GM23338 (cell line): ENCODE data around the gene FAM167B. TPM values are rescaled to one million over a fixed set of nuclear protein-coding genes. Genes with fewer than 3 reads are reported as not detected.

Experiments
- ATAC-seq: fragments of 200-7000 bp; cut with Tn5 transposase; 3 replicates; pipeline ENCODE4 v1.9.1; 2020
- DNase-seq: peaks from one replicate; pipeline ENCODE4 v3.0.0-alpha.2; 2015; ENCODE audit warnings: low spot score
- H2AFZ ChIP-seq: fragments of 200-600 bp; sonication (generic); 2 replicates; pipeline ENCODE4 v1.8.0; 2016; ENCODE audit warnings: antibody characterized with exemption, mild to moderate bottlenecking, moderate library complexity
- H3F3A ChIP-seq: fragments of 200-600 bp; sonication (generic); replicated peaks from 2 replicates; pipeline ENCODE4 v1.8.0; 2017; ENCODE audit warnings: antibody characterized with exemption, mixed run types, low read depth
- H3K27ac ChIP-seq: fragments of 200-600 bp; sonication (generic); 2 replicates; pipeline ENCODE4 v1.6.1; 2016; ENCODE audit warnings: low read depth
- H3K27me3 ChIP-seq: fragments of 200-600 bp; sonication (generic); 2 replicates; pipeline ENCODE4 v1.8.0; 2016; ENCODE audit warnings: mild to moderate bottlenecking, mixed run types, moderate library complexity; ENCODE audit not compliant: insufficient read depth
- H3K36me3 ChIP-seq: fragments of 200-600 bp; sonication (generic); 2 replicates; pipeline ENCODE4 v1.8.0; 2016; ENCODE audit warnings: mild to moderate bottlenecking; ENCODE audit not compliant: insufficient read depth
- H3K4me1 ChIP-seq: fragments of 200-600 bp; sonication (generic); 2 replicates; pipeline ENCODE4 v1.8.0; 2016; ENCODE audit warnings: mild to moderate bottlenecking, moderate library complexity; ENCODE audit not compliant: insufficient read depth
- H3K4me2 ChIP-seq: fragments of 200-600 bp; sonication (generic); 2 replicates; pipeline ENCODE4 v1.7.1; 2017; ENCODE audit warnings: mixed run types
- H3K4me3 ChIP-seq: fragments of 200-600 bp; sonication (generic); 2 replicates; pipeline ENCODE4 v1.6.1; 2016; ENCODE audit warnings: mixed run types
- H3K79me2 ChIP-seq: fragments of 200-600 bp; sonication (generic); replicated peaks from 2 replicates; pipeline ENCODE4 v1.8.0; 2017; ENCODE audit warnings: mild to moderate bottlenecking; ENCODE audit not compliant: insufficient read depth
- H3K9me2 ChIP-seq: fragments of 200-600 bp; sonication (generic); 2 replicates; pipeline ENCODE4 v1.8.0; 2017; ENCODE audit not compliant: insufficient read depth
- H4K20me1 ChIP-seq: fragments of 200-600 bp; sonication (generic); replicated peaks from 2 replicates; pipeline ENCODE4 v1.8.0; 2017; ENCODE audit warnings: mild to moderate bottlenecking; ENCODE audit not compliant: insufficient read depth
- H3K27ac Mint-ChIP-seq: 2 replicates; pipeline ENCODE4 v1.8.0; 2020; ENCODE audit warnings: inconsistent platforms, mild to moderate bottlenecking, moderate library complexity, mixed read lengths
- H3K27me3 Mint-ChIP-seq: 3 replicates; pipeline ENCODE4 v1.8.0; 2022; ENCODE audit warnings: low read depth, mild to moderate bottlenecking, moderate library complexity, mixed read lengths, inconsistent platforms; ENCODE audit not compliant: insufficient read depth, poor library complexity
- H3K36me3 Mint-ChIP-seq: 3 replicates; pipeline ENCODE4 v1.8.0; 2021; ENCODE audit warnings: low read depth, mild to moderate bottlenecking, inconsistent platforms, moderate library complexity, mixed read lengths
- H3K4me1 Mint-ChIP-seq: 3 replicates; pipeline ENCODE4 v1.8.0; 2020; ENCODE audit warnings: mild to moderate bottlenecking, inconsistent platforms, mixed read lengths
- H3K4me3 Mint-ChIP-seq: 3 replicates; pipeline ENCODE4 v1.8.0; 2021; ENCODE audit warnings: moderate library complexity, mild to moderate bottlenecking, inconsistent platforms, mixed read lengths
- H3K9me3 Mint-ChIP-seq: 3 replicates; pipeline ENCODE4 v1.8.0; 2020; ENCODE audit warnings: moderate library complexity, mild to moderate bottlenecking, inconsistent platforms, mixed read lengths
- CREB1 ChIP-seq: fragments of 250-450 bp; sonication (Bioruptor Pico); IDR thresholded peaks from 2 replicates; pipeline ENCODE4 v1.5.0; 2020; ENCODE audit warnings: low read depth, mild to moderate bottlenecking, moderate library complexity
- CTCF ChIP-seq, 2 experiments: fragments of 200-600 bp in 1 of 2; sonication (generic) in 1 of 2; conservative IDR thresholded peaks; 2 replicates each; pipeline versions ENCODE4 v1.5.1 to v1.6.1; 2016 to 2017; ENCODE audit warnings: antibody characterized with exemption in 2 of 2, low read depth in 2 of 2, mild to moderate bottlenecking in 2 of 2, moderate library complexity in 1 of 2
- ETS1 ChIP-seq: IDR thresholded peaks from 2 replicates; pipeline ENCODE4 v1.6.1; 2016; ENCODE audit warnings: antibody characterized with exemption
- EZH2 ChIP-seq: fragments of 200-600 bp; sonication (generic); IDR thresholded peaks from one replicate; pipeline ENCODE4 v1.8.0; 2017; ENCODE audit warnings: antibody characterized with exemption, mild to moderate bottlenecking, low read depth; ENCODE audit not compliant: unreplicated experiment
- JUNB ChIP-seq: IDR thresholded peaks from one replicate; pipeline ENCODE4 v1.6.1; 2016; ENCODE audit warnings: antibody characterized with exemption; ENCODE audit not compliant: unreplicated experiment
- NANOG ChIP-seq: IDR thresholded peaks from 2 replicates; pipeline ENCODE4 v1.6.1; 2016; ENCODE audit warnings: antibody characterized with exemption, borderline replicate concordance
- POLR2AphosphoS5 ChIP-seq: IDR thresholded peaks from 2 replicates; pipeline ENCODE4 v1.6.1; 2016; ENCODE audit warnings: antibody characterized with exemption, low read depth
- REST ChIP-seq: IDR thresholded peaks from one replicate; pipeline ENCODE4 v1.6.1; 2018; ENCODE audit warnings: antibody characterized with exemption; ENCODE audit not compliant: unreplicated experiment
- ZNF331 ChIP-seq: fragments of 250-450 bp; sonication (Bioruptor Pico); IDR thresholded peaks from 2 replicates; pipeline ENCODE4 v1.5.0; 2020; ENCODE audit warnings: low read depth, mild to moderate bottlenecking, moderate library complexity
- polyA plus RNA-seq: library from polyadenylated mRNA; unstranded; fragments of >200 nt; fragmentation: Nextera tagmentation; extraction: Ambion mirVana; gene quantifications from 2 replicates; pipeline ENCODE4 v1.2.1, GENCODE V29; 2016
- total RNA-seq: library from RNA; depleted of rRNA; stranded (reverse); fragments of >200 nt; shearing (Covaris generic); gene quantifications from 2 replicates; pipeline ENCODE4 v1.2.3, GENCODE V29; 2014

Gene FAM167B
- total and polyA plus RNA-seq, 2 experiments from 2014 or later = 0.31 to 2.2 TPM

GRCh38 chr1:32197837-32198236 is 49.2 kb upstream of the FAM167B start (continued):
- TF ChIP-seq REST (no peak), EZH2 (no peak), POLR2AphosphoS5 (no peak), NANOG (no peak), ZNF331 (CRISPR knock-in tag) (no peak), JUNB (no peak), ETS1 (no peak), CTCF (conservative IDR thresholded peaks at IDR 0.05; ENCODE audit: low read depth in 2 of 2) (no peak), CREB1 (CRISPR knock-in tag) (no peak)

GRCh38 chr1:32198237-32199042 is 48.6 kb upstream of the FAM167B start:
- H3F3A ChIP-seq = peaks cover 37% of the 10 kb centered on the region; the same call in 1 of the 2 replicates
- H3K9me2 ChIP-seq = no peaks in the 10 kb centered on the region
- H3K9me3 Mint-ChIP-seq = peaks cover 2% of the 10 kb centered on the region; the same call in 2 of the 3 replicates
- H3K4me1 Mint-ChIP-seq = peaks cover 42% of the 10 kb centered on the region
- DNase-seq (no peak), ATAC-seq (no peak)
- H3K4me3 Mint-ChIP-seq = peak overlapping the region; percentile 70; the same call in 1 of the 3 replicates
- no peak overlapping the region for H3K27ac Mint-ChIP-seq
- H2AFZ ChIP-seq = no peak overlapping the region
- TF ChIP-seq REST (no peak), JUNB (no peak)
- H4K20me1 ChIP-seq = peaks cover 4% of the 10 kb centered on the region
- no peak overlapping the region for H3K27ac ChIP-seq
- H3K27me3 ChIP-seq = peaks cover 13% of the 10 kb centered on the region
- H3K4me3 ChIP-seq = no peak overlapping the region
- no peak overlapping the region for H3K4me2 ChIP-seq
- peaks cover 50% of the 10 kb centered on the region for H3K36me3 Mint-ChIP-seq
- peaks cover 26% of the 10 kb centered on the region for H3K36me3 ChIP-seq
- peaks cover 28% of the 10 kb centered on the region for H3K4me1 ChIP-seq
- no peaks in the 10 kb centered on the region for H3K79me2 ChIP-seq
- H3K27me3 Mint-ChIP-seq = peaks cover 30% of the 10 kb centered on the region
